Measurements from ENCODE around the gene TBC1D12. TPM values are rescaled to one million over a fixed set of nuclear protein-coding genes. Genes with fewer than 3 reads are reported as not detected.

The TBC1D12 gene
- total RNA-seq, 1 experiment from 2014 or later: 3.9 TPM

DNA sequence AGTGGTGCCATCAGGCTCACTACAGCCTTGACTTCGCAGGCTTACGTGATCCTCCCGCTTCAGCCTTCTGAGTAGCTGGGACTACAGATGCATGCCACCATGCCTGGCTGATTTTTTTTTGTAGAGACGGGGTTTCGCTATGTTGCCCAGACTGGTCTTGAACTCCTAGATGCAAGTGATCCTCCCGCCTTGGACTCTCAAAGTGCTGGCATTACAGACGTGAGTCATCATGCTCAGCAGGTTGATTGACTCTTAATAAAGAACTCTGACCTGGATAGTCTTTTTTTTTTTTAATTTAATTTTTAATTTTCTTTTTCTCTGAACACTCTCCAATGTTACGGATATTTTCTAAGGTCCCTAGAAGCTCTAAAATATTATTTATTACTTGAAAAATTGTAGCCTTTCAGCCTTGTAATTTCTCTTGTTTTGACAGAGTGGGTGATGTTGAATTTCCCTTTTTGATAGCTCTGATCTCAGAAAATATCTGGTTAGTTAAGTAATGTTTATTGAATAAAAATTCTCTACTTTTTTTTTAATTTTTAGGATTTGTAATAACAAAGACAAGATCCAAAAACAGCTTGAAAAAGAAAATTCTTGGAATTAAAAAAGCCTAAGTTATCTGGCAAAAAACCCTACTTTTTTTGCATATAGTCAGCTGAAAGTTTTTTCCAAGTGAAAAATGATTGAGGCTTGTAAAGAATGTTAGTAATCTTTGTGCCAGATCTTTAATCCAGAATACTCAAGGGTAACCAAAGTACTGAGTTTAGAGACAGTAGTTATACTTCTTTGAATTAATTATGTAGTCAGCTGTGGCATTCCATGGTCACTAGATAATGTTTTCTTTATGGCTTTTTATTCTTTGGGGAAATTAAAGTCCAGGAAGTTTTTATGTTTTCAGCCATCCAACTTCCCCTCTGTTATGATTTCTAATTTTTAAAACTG lies 26.7 kb downstream of the TBC1D12 start:
- no peaks in the 10 kb centered on the region for H4K20me1 ChIP-seq (ENCODE audit: insufficient read depth)
- no peaks in the 10 kb centered on the region for H3K9me3 ChIP-seq (ENCODE audit: insufficient read depth, low read depth)
- no peaks in the 10 kb centered on the region for H3K36me3 ChIP-seq (ENCODE audit: low read depth)
- intact Hi-C loops (cut with micrococcal nuclease; ENCODE audit: unreplicated experiment): no loop called here
- no peaks in the 10 kb centered on the region for H3K27me3 ChIP-seq (ENCODE audit: insufficient read depth, low read depth)
- no peak overlapping the region for H3K27ac ChIP-seq
- no peaks in the 10 kb centered on the region for H3K79me2 ChIP-seq (ENCODE audit: low read depth)
- no peaks in the 10 kb centered on the region for H3F3A ChIP-seq (ENCODE audit: insufficient read depth, low read depth)
- H3K9me2 ChIP-seq (ENCODE audit: insufficient read depth): no peaks in the 10 kb centered on the region
- no peak for TF ChIP-seq EZH2 (IDR thresholded peaks at IDR 0.05; ENCODE audit: low read depth)
- no peak for DNase-seq
- ChIA-PET CTCF (no interaction called here), POLR2A (ENCODE audit: unreplicated experiment) (no interaction called here)
- H3K4me2 ChIP-seq: no peak overlapping the region
- H3K4me1 ChIP-seq (replicated peaks; ENCODE audit: insufficient read depth): no peaks in the 10 kb centered on the region
- no TSS peak for BruUV-seq (replicated peaks)
- no peak overlapping the region for H2AFZ ChIP-seq
- no peak overlapping the region for H3K4me3 ChIP-seq

DNA sequence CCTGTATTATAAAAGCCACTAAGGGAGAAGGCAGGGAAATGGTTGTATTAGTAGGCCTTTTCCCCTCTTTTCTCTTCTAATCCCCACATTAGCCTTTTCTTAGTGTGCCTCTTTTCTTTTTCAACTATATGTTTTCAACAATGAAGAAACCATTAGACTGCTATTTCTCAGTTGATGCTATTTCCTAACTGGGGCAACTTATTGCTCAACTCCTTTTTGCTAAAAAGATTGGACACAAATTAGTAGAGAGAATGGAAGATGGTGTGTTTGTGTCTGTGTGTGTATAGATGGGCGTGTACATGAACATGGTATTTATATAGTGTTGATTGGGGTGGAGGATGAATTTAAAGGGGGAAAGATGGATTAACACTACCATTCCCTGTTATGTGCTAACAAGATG lies 28.4 kb downstream of the TBC1D12 start:
- no peak for DNase-seq
- intact Hi-C loops (cut with micrococcal nuclease; ENCODE audit: unreplicated experiment): no loop called here
- Histone ChIP-seq H3K36me3 (ENCODE audit: low read depth) (no peaks in the 10 kb centered on the region), H3K27ac (no peak overlapping the region), H3K4me2 (no peak overlapping the region), H3K27me3 (ENCODE audit: insufficient read depth, low read depth) (no peaks in the 10 kb centered on the region), H3K79me2 (ENCODE audit: low read depth) (no peaks in the 10 kb centered on the region), H3F3A (ENCODE audit: insufficient read depth, low read depth) (no peaks in the 10 kb centered on the region), H3K4me1 (replicated peaks; ENCODE audit: insufficient read depth) (no peaks in the 10 kb centered on the region), H3K9me3 (ENCODE audit: insufficient read depth, low read depth) (no peaks in the 10 kb centered on the region), H3K9me2 (ENCODE audit: insufficient read depth) (no peaks in the 10 kb centered on the region), H4K20me1 (ENCODE audit: insufficient read depth) (no peaks in the 10 kb centered on the region), H2AFZ (no peak overlapping the region), H3K4me3 (no peak overlapping the region)
- POLR2A ChIA-PET (ENCODE audit: unreplicated experiment): no interaction called here
- TF ChIP-seq, protein P1, sequence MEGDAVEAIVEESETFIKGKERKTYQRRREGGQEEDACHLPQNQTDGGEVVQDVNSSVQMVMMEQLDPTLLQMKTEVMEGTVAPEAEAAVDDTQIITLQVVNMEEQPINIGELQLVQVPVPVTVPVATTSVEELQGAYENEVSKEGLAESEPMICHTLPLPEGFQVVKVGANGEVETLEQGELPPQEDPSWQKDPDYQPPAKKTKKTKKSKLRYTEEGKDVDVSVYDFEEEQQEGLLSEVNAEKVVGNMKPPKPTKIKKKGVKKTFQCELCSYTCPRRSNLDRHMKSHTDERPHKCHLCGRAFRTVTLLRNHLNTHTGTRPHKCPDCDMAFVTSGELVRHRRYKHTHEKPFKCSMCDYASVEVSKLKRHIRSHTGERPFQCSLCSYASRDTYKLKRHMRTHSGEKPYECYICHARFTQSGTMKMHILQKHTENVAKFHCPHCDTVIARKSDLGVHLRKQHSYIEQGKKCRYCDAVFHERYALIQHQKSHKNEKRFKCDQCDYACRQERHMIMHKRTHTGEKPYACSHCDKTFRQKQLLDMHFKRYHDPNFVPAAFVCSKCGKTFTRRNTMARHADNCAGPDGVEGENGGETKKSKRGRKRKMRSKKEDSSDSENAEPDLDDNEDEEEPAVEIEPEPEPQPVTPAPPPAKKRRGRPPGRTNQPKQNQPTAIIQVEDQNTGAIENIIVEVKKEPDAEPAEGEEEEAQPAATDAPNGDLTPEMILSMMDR (conservative IDR thresholded peaks at IDR 0.05): no peak
- no peak for TF ChIP-seq EZH2 (IDR thresholded peaks at IDR 0.05; ENCODE audit: low read depth)
- no TSS peak for BruUV-seq (replicated peaks)
- CTCF ChIA-PET: no interaction called here

DNA sequence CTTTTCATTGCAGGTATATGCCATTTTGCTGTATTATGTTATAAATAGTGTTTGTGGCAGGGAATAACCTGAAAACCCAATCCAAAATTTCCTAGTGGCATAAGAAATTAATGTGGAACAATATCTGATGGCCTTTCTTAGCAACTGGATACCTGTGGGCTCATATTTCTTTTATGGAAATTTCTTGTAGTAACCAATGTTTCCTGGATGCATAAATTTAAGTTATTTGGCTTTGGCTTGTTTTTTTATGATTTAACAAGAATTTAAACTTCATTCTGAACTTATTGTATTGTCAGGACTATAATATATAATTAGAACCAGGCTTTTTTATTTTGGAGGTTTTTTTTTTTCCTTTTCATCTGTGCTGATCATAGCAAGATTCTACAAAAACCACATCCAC lies 30.1 kb downstream of the TBC1D12 start:
- no peak for DNase-seq
- Histone ChIP-seq H3K9me3 (ENCODE audit: insufficient read depth, low read depth) (no peaks in the 10 kb centered on the region), H3K27me3 (ENCODE audit: insufficient read depth, low read depth) (no peaks in the 10 kb centered on the region), H3K9me2 (ENCODE audit: insufficient read depth) (no peaks in the 10 kb centered on the region), H3K4me3 (no peak overlapping the region), H3K36me3 (ENCODE audit: low read depth) (no peaks in the 10 kb centered on the region), H3K27ac (no peak overlapping the region), H3K79me2 (ENCODE audit: low read depth) (no peaks in the 10 kb centered on the region), H3K4me1 (replicated peaks; ENCODE audit: insufficient read depth) (no peaks in the 10 kb centered on the region), H3F3A (ENCODE audit: insufficient read depth, low read depth) (no peaks in the 10 kb centered on the region), H3K4me2 (no peak overlapping the region), H4K20me1 (ENCODE audit: insufficient read depth) (no peaks in the 10 kb centered on the region), H2AFZ (no peak overlapping the region)
- intact Hi-C loops (cut with micrococcal nuclease; ENCODE audit: unreplicated experiment): no loop called here
- CTCF ChIA-PET: no interaction called here
- POLR2A ChIA-PET (ENCODE audit: unreplicated experiment): no interaction called here
- TF ChIP-seq EZH2 (IDR thresholded peaks at IDR 0.05; ENCODE audit: low read depth): no peak
- TF ChIP-seq, protein P1 (conservative IDR thresholded peaks at IDR 0.05): no peak
- no TSS peak for BruUV-seq (replicated peaks)

Measured in PC-9 (cell line).